Choroid plexus epithelial cell (primary cell): ENCODE results near the gene CAMKMT.

Experiments used
- DNase-seq: peaks from one replicate; pipeline ENCODE4 v3.0.0-alpha.2; 2010; ENCODE audit warnings: low read depth
- H3K4me3 ChIP-seq: 2 replicates; pipeline ENCODE4 v1.5.1; 2011; ENCODE audit warnings: low read depth, mild to moderate bottlenecking, control low read depth, low read length, moderate library complexity
- CTCF ChIP-seq: conservative IDR thresholded peaks from 2 replicates; pipeline ENCODE4 v1.5.1; 2011; ENCODE audit warnings: low read depth, mild to moderate bottlenecking, control low read depth, inconsistent platforms, low read length, moderate library complexity

The CAMKMT gene

GRCh38 chr2:44325897-44326296, 35.9 kb upstream of the CAMKMT start:
- H3K4me3 ChIP-seq: no peak overlapping the region
- no peak for DNase-seq
- no peak for TF ChIP-seq CTCF

GRCh38 chr2:44326548-44327264, 35.0 kb upstream of the CAMKMT start:
- no peak for TF ChIP-seq CTCF
- no peak overlapping the region for H3K4me3 ChIP-seq
- DNase-seq: no peak

GRCh38 chr2:44328750-44329149, 33.0 kb upstream of the CAMKMT start:
- no peak overlapping the region for H3K4me3 ChIP-seq
- TF ChIP-seq CTCF: no peak
- DNase-seq: no peak

- H3K4me3 ChIP-seq: no peak overlapping the region
- TF ChIP-seq CTCF: no peak
- no peak for DNase-seq
Observed at GRCh38 chr2:44329343-44329742, 32.4 kb upstream of the CAMKMT start.

GRCh38 chr2:44330801-44331200, 30.9 kb upstream of the CAMKMT start:
- H3K4me3 ChIP-seq: no peak overlapping the region
- no peak for TF ChIP-seq CTCF
- DNase-seq: peak; percentile 63

- no peak for DNase-seq
- no peak for TF ChIP-seq CTCF
- H3K4me3 ChIP-seq: no peak overlapping the region
Observed at GRCh38 chr2:44333994-44334393, 27.8 kb upstream of the CAMKMT start.
